PC-9 (cell line): ENCODE data around the gene ABI3BP.

Experiments
- CTCF ChIP-seq: fragments of 200-600 bp; sonication (generic); conservative IDR thresholded peaks from 2 replicates; pipeline ENCODE4 v1.6.1; 2017; ENCODE audit warnings: mixed run types, antibody characterized with exemption, mild to moderate bottlenecking, moderate library complexity
- EZH2 ChIP-seq: fragments of 200-600 bp; sonication (generic); IDR thresholded peaks from 2 replicates; pipeline ENCODE4 v1.8.0; 2017; ENCODE audit warnings: antibody characterized with exemption, low read depth

GRCh38 chr3:100798012-100798411, 195.2 kb downstream of the ABI3BP start:
- TF ChIP-seq EZH2 (no peak), CTCF (no peak)
